Measurements from ENCODE around the gene STYXL1.
"Not testable (repeated sequence)": the region's sequence is repeated elsewhere in the genome, so short reads cannot be mapped to it uniquely, and the experiment has no call there.

Gene STYXL1

GRCh38 chr7:76047811-76048667, at the start of gene STYXL1, which contains the start of gene MDH2:
Gene STYXL1, minus strand, starts transcription at chr7:76048000. Its CDS starts 17,477 bp downstream, at chr7:76030523.
Gene MDH2, plus strand, starts transcription at chr7:76048106. Its CDS starts 55 bp downstream, at chr7:76048161.
- DNase-seq: peak; percentile 47

- DNase-seq: no peak
These were observed 48.1 kb upstream of the STYXL1 start for GRCh38 chr7:76095908-76096307.

GRCh38 chr7:76094326-76094725, 46.5 kb upstream of the STYXL1 start:
- DNase-seq: not testable (repeated sequence)

- not testable (repeated sequence) for DNase-seq
These were observed 45.7 kb upstream of the STYXL1 start for GRCh38 chr7:76093531-76093930.

GRCh38 chr7:76091506-76091905, 43.7 kb upstream of the STYXL1 start:
- no peak for DNase-seq

GRCh38 chr7:76089865-76090475, 42.2 kb upstream of the STYXL1 start:
- DNase-seq: no peak

- not testable (repeated sequence) for DNase-seq
These were observed 39.6 kb upstream of the STYXL1 start for GRCh38 chr7:76087362-76087791.

GRCh38 chr7:76086070-76086469, 38.3 kb upstream of the STYXL1 start:
- DNase-seq: no peak

GRCh38 chr7:76084115-76084514, 36.3 kb upstream of the STYXL1 start:
- not testable (repeated sequence) for DNase-seq

GRCh38 chr7:76080204-76080603, 32.4 kb upstream of the STYXL1 start:
- DNase-seq: no peak

GRCh38 chr7:76077435-76077834, 29.6 kb upstream of the STYXL1 start:
- no peak for DNase-seq

- DNase-seq: no peak
These were observed 29.2 kb upstream of the STYXL1 start for GRCh38 chr7:76076995-76077394.

GRCh38 chr7:76074972-76075370, 27.2 kb upstream of the STYXL1 start:
- DNase-seq: no peak

- no peak for DNase-seq
These were observed 26.6 kb upstream of the STYXL1 start for GRCh38 chr7:76074306-76074971.

GRCh38 chr7:76073335-76073990, 25.7 kb upstream of the STYXL1 start:
- no peak for DNase-seq

- no peak for DNase-seq
These were observed 24.7 kb upstream of the STYXL1 start for GRCh38 chr7:76072243-76073148.

- DNase-seq: no peak
These were observed 23.8 kb upstream of the STYXL1 start for GRCh38 chr7:76071316-76072242.

- DNase-seq: no peak
These were observed 21.4 kb upstream of the STYXL1 start for GRCh38 chr7:76069238-76069638.

GRCh38 chr7:76066716-76067503, 19.1 kb upstream of the STYXL1 start:
- DNase-seq: no peak
